ENCODE measurements around the gene ZBTB49.

The ZBTB49 gene

DNA sequence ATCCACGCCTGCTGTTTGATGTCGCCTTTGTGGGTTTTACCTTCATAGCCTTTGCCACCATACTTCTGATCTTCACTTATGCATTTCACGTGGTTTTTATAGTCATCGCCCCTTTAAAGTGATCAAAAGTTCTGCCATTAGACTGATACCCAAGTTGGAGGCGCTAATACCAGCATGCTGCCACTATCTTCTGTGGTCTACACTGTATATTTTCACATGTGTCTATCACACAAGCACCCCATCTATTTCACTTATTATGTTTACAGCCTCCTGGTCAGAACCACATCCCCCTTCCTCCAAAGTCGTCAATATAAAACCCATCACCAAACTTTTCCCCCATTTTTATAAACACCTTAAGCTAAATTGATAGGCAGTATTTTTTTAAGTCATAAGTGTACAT is 8.3 kb upstream of the ZBTB49 start:
- DNase-seq (ENCODE audit: low spot score), result no peak

DNA sequence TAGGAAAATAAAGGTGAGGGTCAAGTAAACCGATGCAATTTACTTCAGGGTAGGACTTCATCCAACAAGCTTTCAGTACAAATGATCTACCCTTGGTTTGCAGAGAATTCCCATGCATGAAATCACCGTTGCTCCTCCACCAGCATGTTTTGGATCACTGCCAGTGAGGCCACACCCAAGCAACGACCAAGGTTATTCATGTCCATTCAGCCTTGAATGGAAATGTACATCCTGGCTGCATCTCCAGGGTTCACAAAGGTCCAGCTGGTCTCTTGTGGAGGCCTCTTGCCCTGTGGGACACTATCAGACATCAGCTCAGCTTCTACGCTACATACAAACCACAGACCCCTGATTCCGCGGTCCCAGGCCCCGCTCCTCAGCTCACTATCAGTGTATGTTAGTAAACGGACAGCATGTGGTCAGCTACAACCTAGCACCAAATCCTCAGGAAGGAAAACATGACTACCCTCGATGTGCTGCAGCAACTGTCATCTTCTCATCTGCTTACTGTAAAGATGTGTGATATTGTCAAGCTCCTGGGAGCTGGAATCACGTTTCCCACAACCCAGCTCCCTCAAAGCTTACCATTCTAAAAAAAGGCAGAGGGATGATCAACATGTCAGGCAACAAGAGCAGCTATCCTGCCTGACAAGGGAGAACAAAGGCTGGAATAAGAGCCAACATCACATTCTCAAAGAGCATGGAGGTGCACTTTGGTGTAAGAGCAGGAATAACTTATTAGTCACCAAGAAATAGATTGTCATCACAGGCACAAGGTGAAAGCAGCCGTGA is 5.0 kb upstream of the ZBTB49 start:
- DNase-seq (ENCODE audit: low spot score), result peak; percentile 31

DNA sequence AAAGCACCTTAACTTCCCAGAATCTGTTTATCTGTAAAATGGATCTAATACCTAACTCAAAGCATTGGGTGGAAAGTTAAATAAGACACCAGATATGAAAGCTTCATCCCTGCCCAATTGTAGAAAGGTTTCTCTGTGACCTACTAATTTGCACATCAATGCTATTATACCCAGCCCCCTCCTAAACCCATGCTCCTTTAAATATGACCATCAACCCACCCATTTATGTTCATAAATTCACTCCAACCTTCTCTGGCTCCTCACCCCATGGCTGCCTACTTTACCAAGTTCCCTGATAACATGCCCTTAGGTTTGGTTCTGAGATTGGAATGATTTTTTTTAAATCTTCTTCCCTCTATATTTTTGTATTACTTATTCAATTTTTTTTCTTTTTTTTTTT is 2.0 kb upstream of the ZBTB49 start:
- no peak for DNase-seq (ENCODE audit: low spot score)

DNA sequence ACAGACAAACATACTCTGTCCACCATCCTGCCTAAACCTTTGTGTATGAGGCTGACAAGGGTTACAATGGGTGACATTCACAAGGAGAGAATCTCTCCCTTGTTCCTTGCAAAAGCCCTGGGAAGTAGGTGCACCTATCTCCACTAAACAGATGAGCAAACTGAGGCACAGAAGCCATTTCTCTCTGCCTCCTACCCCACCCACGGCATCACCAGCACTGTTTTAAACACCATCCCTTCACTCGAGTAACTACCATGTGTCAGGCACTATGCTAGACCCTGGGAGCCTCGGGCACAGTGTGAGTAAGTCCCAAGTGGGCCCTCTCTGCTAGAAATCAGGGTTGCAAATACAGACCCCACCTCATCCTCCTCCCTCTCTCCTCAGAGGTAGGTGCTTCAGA is 996 bp upstream of the ZBTB49 start:
- no peak for DNase-seq (ENCODE audit: low spot score)

DNA sequence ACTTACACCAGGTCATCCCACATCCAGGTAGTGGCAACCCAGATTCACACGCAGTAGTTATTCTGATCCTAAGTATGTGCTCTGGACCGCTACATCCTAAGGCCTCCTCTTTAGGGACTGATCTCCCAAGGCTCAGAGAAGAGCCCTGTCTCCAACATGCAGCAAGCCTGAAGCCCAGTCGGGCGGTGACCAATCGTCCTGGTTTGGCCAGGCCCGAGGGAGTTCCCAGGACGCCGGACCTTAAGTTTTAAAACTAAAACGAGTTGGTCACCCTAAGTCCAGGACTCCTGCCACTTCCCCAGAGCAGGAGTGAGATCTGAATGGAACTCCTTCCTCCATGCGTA is 482 bp upstream of the ZBTB49 start:
- no peak for DNase-seq (ENCODE audit: low spot score)

DNA sequence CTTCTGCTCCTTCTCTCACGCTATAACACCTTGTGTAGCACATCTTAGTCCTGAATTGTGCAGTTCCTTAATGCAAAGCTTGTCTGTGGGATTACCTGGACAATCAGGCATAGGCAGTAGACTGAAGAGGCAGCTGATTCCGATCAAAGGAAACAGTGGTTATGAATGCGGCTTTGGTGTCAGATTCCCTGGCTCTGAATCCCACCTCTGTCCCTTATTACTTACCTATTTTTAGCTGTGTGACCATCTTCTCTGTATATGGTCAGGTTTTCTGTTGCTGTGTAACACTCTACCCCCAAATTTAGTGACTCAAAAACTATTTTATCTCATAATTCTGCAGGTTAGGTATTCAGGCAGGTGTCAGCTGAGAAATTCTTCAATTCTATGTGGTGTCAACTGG is 3.2 kb downstream of the ZBTB49 start:
- no peak for DNase-seq (ENCODE audit: low spot score)

DNA sequence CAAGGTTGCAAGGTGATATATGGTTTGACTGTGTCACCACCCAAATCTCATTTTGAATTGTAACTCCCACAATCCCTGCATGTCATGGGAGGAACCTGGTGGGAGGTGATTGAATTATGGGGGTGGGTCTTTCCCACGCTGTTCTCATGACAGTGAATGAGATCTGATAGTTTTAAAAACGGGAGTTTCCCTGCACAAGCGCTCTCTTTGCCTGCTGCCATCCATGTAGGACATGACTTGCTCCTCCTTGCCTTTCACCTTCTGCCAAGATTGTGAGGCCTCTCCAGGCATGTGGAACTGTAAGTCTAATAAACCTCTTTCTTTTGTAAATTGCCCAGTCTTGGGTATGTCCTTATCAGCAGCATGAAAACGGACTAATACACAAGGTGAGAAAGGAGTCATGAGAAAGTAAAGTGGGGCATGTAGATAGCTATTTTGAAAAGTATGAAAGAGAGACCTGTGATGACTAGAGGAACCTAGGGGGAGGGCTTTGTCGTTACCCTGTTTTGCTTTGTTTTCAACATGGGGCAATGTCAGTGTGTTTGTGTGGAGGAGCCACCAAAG is 6.3 kb downstream of the ZBTB49 start:
- no peak for DNase-seq (ENCODE audit: low spot score)

DNA sequence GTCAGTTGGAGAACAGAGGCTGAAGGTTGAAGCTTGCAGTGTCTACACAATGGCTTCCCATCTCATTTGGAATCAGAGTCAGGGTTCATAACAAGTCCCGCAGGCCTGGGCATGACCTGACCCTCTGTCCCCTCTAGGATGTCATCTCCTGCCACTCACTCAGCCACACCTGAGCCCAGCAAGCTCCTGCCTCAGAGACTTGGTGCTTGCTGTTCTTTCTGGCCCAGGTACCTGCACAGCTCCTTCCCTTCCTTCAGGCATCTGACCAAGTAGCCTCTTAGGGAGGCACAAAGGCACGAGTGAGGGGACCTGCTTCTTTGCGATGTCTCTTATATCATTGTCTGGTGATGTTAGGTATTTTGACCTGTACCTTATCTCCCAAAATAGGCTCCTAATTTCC is 9.0 kb downstream of the ZBTB49 start:
- no peak for DNase-seq (ENCODE audit: low spot score)

DNA sequence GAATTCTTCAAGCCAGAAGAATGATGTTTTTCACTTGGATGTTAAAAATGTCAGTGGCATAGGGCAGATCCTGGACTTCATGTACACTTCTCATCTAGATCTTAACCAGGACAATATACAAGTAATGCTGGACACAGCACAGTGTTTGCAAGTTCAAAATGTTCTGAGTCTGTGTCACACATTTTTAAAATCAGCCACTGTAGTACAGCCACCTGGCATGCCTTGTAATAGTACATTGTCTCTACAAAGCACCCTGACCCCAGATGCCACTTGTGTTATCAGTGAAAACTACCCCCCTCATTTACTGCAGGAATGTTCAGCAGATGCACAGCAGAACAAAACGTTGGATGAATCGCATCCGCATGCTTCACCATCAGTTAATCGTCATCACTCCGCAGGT is 11.9 kb downstream of the ZBTB49 start:
- no peak for DNase-seq (ENCODE audit: low spot score)

DNA sequence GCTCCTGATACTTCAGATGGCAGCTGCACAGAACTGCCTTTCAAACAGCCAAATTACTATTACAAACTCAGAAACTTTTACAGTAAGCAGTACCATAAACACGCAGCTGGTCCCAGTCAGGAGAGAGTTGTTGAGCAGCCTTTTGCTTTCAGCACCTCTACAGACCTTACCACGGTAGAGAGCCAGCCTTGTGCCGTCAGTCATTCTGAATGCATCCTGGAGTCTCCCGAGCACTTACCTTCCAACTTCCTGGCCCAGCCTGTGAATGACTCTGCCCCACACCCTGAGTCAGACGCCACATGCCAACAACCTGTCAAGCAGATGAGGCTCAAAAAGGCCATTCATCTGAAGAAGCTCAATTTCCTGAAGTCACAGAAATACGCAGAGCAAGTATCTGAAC is 12.4 kb downstream of the ZBTB49 start:
- no peak for DNase-seq (ENCODE audit: low spot score)

DNA sequence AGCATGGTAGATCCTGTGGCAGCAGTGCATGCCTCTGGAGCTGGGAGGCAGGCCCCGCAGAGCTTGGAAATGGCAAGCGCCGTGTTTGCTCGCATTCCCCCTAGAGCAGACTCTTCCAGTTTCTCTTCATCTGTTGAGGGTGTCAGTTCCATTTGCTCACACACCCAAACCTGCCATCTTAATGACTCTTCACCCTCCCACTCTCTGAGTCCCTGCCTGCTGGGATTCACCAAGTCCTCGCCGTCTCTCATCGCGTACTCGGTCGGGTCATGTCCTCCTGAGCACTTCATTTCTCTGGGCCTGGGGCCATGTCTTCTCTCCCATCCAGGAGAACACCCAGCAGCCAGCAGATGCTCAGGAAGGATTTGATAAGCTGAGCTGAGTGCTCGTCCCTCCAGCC is 16.9 kb downstream of the ZBTB49 start:
- no peak for DNase-seq (ENCODE audit: low spot score)

DNA sequence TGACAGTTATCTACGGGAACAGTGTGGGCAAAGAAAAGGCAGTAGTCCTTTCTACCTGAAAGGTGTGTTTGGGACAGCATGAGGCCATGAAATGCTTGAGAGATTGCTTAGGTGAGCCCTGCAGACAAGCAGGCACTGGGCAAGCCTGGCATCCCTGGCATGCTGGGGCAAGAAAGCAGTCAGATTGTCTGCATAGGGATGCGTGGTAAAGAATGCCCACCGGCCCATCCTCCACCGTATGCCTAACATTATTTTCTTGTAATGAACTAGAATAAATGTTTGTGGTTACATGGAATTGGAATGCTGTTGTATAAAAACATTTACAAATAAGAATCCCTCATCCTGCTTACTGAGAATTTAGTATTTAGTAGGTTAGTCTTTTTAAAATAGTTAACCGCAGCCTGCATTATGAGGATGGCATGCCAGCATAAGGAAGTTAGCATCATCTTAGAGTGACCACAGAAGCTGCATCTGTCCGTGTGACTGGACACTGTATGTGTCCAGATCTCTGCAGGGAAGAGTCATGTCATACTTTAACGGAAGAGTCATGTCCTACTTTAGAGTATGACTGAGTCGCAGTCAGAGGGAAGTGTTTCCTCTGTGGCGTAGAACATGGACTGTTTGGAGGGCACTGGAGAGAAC is 18.9 kb downstream of the ZBTB49 start:
- no peak for DNase-seq (ENCODE audit: low spot score)

DNA sequence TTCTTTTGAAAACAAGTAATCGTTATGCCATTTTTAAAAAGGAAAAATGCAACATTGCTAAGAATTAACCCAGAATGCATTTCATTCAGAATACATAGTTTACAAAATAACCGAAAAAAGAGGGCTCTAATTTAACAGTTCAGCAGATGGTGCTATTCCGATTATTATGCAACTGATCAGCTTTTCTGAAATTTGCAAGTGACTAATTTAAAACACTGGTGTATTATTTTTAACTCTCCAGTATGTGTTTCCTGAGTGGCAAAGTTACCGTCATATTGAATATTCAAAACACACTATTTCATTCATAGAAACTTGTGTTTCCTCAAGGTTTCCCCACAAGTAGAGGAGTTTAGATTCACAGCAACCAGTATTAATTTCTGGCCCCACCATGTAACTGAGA is 21.1 kb downstream of the ZBTB49 start:
- DNase-seq (ENCODE audit: low spot score), result no peak

DNA sequence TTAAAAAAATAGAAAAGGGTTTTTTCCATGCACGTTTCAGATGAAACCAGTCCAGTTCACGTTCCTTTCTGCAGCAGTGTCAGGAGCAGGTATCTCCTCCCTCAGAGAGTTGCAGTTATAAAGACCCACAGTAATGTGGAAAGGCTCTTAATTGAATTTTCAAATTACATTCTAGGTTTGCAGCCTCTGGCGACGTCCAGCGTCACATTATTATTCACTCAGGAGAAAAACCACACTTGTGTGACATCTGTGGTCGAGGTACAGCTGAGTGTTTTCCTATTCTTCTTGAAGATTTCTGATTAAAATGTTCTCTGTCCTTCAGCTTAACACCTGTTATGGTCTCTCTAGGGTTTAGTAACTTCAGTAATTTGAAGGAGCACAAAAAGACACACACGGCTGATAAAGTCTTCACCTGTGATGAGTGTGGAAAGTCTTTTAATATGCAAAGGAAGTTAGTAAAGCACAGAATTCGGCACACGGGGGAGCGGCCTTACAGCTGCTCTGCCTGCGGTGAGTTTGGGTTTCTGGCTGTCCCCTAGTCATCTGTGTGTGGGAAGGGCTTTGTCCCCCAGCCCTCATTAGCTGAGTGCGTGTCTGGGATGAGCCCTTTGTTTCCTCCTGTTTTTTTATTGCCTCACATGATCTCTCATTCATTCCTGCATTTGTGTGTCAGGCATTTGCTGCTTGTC is 25.6 kb downstream of the ZBTB49 start:
- DNase-seq (ENCODE audit: low spot score), result no peak

DNA sequence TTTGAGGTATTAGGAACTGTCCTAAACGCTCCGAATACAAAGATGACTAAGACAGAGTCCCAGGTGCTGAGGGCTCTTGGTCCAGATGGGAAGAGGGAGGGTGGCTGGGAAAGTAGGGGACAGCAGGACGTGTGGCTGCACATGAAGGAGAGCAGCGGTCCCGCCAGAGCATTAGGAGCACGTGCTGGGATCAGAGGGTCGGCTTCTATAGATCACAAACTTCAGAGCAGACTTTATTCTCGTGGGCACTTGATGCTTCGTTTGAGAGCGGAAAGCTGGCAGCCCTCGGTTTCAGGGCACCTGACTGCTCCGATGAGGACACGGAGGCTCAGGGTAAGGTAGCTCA is 26.1 kb downstream of the ZBTB49 start:
- no peak for DNase-seq (ENCODE audit: low spot score)

DNA sequence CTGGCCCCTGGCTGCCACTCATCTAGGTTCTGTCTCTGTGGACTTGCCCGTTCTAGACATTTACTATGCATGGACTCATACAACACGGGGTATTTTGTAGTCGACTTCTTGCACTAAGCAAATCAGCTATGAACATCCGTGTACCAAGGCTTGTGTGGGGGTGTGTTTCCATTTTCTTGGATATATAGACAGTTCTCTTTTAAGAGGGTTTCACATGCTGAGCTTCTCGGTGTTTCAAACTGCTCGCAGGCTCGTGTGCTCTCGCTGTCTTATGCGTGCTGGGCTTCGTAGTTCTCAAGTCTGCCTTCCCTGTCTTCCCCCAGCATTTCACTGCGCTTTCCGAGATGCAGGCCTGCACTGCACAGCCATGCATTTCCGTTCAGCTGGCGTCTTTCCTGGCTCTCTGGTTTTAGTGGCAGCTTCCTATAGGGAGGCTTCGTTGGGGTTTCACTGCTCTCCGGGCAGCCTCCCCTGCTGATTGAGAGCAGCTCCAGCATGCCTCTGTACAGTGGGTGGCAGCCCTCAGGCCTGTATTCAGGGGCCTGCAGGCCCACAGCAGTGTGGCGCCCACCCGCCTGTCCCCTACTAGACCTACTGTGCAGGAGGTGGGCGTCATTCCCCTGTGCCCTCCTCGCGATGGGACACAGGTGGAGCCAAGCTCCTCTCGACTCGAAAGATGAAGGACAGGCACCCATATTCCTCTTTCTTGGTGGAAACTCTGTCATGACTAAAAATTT is 27.6 kb downstream of the ZBTB49 start:
- DNase-seq (ENCODE audit: low spot score), result no peak

DNA sequence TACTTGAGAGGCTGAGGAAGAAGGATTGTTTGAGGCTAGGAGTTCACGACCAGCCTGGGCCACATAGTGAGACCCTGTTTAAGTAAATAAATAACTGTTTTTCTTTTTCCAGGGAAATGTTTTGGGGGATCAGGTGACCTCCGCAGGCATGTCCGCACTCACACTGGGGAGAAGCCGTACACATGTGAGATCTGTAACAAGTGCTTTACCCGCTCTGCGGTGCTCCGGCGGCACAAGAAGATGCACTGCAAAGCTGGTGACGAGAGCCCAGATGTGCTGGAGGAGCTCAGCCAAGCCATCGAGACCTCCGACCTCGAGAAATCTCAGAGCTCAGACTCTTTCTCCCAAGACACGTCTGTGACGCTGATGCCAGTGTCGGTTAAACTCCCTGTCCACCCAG is 30.5 kb downstream of the ZBTB49 start:
- no peak for DNase-seq (ENCODE audit: low spot score)

DNA sequence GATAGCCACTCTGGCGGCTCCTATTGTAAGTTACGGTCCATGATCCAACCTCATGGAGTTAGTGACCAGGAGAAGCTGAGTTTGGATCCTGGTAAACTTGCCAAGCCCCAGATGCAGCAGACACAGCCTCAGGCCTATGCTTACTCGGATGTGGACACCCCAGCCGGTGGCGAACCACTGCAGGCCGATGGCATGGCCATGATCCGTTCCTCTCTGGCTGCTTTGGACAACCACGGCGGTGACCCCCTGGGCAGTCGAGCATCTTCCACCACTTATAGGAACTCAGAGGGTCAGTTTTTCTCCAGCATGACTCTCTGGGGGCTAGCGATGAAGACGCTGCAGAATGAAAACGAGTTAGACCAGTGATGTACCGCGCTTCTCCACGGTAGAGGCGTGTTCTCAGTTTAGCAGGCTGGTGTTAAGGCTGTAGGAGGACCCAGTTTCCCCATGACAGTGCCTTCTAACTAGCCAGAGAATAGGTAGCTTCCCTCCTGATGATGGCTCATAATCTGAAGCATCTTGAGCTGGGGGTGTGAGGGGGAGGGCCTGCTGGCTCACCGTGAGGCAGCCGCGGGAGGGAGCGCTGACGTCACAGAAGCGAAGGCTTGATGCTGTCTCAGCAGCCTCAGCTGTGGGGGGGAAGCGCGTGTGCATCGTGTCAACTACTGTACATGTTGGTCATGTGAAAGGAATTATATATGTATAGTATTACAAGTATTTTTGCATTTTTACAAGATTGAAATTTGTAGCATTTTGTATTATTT is 31.1 kb downstream of the ZBTB49 start:
- no peak for DNase-seq (ENCODE audit: low spot score)

DNA sequence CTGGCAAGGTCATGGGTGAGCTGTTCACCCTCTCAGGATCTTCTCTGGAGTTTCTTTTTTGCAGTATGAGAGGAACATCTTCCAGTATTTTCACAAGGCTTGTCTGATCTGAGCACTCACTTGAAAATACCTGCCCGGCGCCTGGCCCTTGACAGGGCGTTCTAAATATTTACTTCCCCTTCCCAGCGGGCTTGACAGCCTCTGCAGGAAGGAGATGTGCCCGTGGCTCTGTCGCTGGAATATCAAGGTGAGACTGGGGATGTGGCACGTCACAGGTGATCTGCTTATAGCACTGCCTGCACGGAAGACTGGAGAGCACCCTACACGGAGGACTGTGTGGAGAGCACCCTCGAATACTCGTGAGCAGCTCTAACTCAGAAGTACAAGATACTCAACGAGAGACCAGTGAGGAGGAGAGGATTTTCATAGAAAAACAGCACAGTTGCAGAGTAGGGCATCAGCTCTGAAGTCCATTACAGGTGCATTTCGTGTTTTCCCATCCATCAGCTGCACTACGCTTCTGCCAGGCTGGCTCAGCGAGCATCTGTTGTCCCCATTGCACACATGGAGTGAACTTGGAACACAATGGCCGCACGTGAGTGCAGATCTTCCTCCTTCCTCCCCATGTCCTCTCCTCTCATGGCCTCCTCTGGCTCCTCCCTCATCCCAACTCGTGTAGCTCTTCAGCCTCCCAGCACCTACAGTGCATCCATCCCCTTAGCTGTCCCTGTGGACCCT is 32.1 kb downstream of the ZBTB49 start:
- DNase-seq (ENCODE audit: low spot score), result no peak

DNA sequence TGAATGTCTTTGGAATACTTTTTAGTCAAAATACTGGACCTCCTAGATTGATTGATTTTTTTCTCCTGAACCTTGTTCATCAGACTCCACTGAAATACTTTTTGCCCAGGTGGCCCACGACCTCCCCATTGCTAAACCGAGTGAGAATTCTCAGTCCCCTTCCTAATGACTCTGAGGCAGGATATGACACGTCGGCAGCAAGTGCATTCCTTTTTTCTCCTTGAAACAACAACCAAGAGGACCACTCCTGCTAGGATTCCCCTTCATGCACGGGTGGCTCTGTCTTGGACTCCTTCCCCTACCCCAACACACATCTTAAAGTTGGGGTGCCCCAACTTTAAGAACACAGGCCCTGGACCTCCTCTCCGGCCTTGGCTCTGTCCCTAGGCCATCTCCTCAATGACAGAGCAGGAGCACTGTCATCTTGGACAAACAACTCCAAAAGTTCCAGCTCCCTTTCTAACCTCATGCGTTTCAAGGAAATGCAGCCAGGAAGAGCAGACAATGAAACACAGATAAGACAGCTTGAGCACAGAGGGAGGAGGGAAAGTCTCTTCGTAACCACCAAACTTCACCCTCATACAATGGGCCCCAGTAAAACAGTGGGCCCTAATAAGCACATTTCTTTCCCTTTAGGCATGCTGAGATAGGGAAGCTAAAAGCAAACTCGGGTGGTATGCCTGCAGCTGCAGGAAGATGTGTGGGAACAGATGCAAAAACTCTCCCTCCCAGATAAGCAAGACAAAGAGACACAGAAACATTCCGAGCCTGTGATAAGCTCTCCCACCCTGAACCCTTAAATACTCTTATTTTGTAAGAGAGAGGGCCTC is 33.9 kb downstream of the ZBTB49 start:
- DNase-seq (ENCODE audit: low spot score), result no peak

All from LoVo (cell line).